ENCODE data around the gene AP1M2. TPM values are rescaled to one million over a fixed set of nuclear protein-coding genes. Genes with fewer than 3 reads are reported as not detected.

The AP1M2 gene
- total RNA-seq, 1 experiment from 2014 or later = 77.9 TPM

DNA sequence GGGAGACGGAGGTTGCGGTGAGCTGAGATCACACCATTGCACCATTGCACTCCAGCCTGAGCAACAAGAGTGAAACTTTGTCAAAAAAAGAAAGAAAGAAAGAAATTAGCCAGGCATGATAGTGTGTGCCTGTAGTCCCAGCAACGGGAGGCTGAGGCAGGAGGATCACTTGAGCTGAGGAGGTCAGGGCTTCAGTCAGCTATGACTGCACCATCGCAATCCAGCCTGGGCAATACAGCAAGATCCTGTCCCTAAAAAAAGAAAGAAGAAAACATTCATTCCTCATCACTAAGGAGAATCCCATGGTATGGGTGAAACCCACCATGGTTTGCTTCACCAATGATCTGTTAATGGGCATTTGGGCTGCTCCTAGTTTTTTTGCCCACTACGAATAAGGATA is 13.0 kb upstream of the AP1M2 start:
- no peak for DNase-seq
- no peak overlapping the region for H3K27ac Mint-ChIP-seq (ENCODE audit: unreplicated experiment)
- CTCF ChIA-PET = interaction anchor here (0.6 kb wide), 1 partner anchor 8 kb away, joined by 3 read pairs; no protein-coding TSS in a partner anchor
- BruUV-seq (replicated peaks) = no TSS peak
- H3K27me3 Mint-ChIP-seq (ENCODE audit: unreplicated experiment) = no peaks in the 10 kb centered on the region
- peaks cover 16% of the 10 kb centered on the region for H3K4me1 Mint-ChIP-seq (ENCODE audit: low read depth, unreplicated experiment)
- no peaks in the 10 kb centered on the region for H3K36me3 Mint-ChIP-seq (ENCODE audit: insufficient read depth, unreplicated experiment)
- H3K4me3 Mint-ChIP-seq (ENCODE audit: low read depth, unreplicated experiment) = no peak overlapping the region
- H3K9me3 Mint-ChIP-seq (ENCODE audit: low read depth, unreplicated experiment) = no peaks in the 10 kb centered on the region
- TF ChIP-seq, protein P1, sequence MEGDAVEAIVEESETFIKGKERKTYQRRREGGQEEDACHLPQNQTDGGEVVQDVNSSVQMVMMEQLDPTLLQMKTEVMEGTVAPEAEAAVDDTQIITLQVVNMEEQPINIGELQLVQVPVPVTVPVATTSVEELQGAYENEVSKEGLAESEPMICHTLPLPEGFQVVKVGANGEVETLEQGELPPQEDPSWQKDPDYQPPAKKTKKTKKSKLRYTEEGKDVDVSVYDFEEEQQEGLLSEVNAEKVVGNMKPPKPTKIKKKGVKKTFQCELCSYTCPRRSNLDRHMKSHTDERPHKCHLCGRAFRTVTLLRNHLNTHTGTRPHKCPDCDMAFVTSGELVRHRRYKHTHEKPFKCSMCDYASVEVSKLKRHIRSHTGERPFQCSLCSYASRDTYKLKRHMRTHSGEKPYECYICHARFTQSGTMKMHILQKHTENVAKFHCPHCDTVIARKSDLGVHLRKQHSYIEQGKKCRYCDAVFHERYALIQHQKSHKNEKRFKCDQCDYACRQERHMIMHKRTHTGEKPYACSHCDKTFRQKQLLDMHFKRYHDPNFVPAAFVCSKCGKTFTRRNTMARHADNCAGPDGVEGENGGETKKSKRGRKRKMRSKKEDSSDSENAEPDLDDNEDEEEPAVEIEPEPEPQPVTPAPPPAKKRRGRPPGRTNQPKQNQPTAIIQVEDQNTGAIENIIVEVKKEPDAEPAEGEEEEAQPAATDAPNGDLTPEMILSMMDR (IDR thresholded peaks at IDR 0.05; ENCODE audit: unreplicated experiment) = no peak
- intact Hi-C loops (cut with micrococcal nuclease; ENCODE audit: unreplicated experiment) = no loop called here

DNA sequence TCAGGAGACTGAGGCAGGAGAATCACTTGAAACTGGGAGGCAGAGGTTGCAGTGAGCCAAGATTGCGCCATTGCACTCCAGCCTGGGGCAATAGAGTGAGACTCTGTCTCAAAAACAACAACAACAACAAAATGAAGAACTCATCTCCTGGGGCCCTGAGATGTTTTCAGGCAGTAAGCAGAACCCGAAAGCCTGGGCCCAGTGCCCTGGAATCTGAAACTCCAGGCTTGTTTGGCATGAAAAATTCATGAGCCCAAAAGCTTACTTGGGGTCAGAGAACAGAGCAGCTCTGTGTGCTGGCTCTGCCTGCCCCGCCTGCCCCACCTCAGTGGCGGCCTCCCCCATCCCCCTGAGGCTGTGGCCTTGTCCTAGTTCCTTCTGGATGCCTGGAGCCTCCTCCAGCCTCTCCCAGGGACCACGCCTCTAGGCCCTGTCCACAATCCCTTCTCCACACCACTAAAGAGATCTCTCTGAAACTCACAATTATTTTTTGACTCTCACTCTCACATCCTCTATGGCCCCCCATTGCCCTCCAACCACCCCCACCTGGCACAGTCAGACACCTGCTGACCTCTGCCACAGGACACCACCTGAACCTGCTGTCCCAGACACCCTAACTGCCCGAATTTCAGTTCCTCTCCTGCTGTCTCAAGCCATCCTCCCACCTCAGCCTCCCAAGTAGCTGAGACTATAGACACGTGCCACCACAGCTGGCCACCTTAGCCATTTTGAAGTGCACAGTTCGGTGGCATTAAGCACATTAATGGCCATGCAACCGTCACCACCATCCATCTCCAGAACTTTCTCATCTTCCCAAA is 6.9 kb upstream of the AP1M2 start:
- Mint-ChIP-seq H3K9me3 (ENCODE audit: low read depth, unreplicated experiment) (no peaks in the 10 kb centered on the region), H3K4me1 (ENCODE audit: low read depth, unreplicated experiment) (no peaks in the 10 kb centered on the region), H3K4me3 (ENCODE audit: low read depth, unreplicated experiment) (no peak overlapping the region), H3K27me3 (ENCODE audit: unreplicated experiment) (no peaks in the 10 kb centered on the region), H3K36me3 (ENCODE audit: insufficient read depth, unreplicated experiment) (no peaks in the 10 kb centered on the region), H3K27ac (ENCODE audit: unreplicated experiment) (no peak overlapping the region)
- no TSS peak for BruUV-seq (replicated peaks)
- TF ChIP-seq, protein P1 (IDR thresholded peaks at IDR 0.05; ENCODE audit: unreplicated experiment) = no peak
- intact Hi-C loops (cut with micrococcal nuclease; ENCODE audit: unreplicated experiment) = no loop called here
- CTCF ChIA-PET = no interaction called here
- no peak for DNase-seq

DNA sequence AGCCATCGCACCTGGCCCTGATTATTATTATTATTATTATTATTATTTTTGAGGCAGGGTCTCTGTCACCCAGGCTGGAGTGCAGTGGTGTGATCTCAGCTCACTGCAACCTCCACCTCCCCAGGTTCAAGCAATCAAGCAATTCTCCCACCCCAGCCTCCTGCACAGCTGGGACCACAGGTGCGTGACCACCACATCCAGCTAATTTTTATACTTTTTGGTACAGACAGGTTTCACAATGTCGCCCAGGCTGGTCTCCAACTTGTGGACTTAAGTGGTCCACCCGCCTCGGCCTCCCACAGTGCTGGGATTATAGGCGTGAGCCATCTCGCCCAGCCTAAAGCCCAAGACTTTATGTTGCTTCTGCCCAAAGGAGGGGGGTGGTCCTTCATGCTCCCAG is 6.0 kb upstream of the AP1M2 start:
- no peaks in the 10 kb centered on the region for H3K9me3 Mint-ChIP-seq (ENCODE audit: low read depth, unreplicated experiment)
- intact Hi-C loops (cut with micrococcal nuclease; ENCODE audit: unreplicated experiment) = no loop called here
- CTCF ChIA-PET = no interaction called here
- H3K36me3 Mint-ChIP-seq (ENCODE audit: insufficient read depth, unreplicated experiment) = no peaks in the 10 kb centered on the region
- H3K27me3 Mint-ChIP-seq (ENCODE audit: unreplicated experiment) = no peaks in the 10 kb centered on the region
- peaks cover 1% of the 10 kb centered on the region for H3K4me1 Mint-ChIP-seq (ENCODE audit: low read depth, unreplicated experiment)
- no peak overlapping the region for H3K27ac Mint-ChIP-seq (ENCODE audit: unreplicated experiment)
- no peak for DNase-seq
- no peak overlapping the region for H3K4me3 Mint-ChIP-seq (ENCODE audit: low read depth, unreplicated experiment)
- no TSS peak for BruUV-seq (replicated peaks)
- TF ChIP-seq, protein P1 (IDR thresholded peaks at IDR 0.05; ENCODE audit: unreplicated experiment) = no peak

DNA sequence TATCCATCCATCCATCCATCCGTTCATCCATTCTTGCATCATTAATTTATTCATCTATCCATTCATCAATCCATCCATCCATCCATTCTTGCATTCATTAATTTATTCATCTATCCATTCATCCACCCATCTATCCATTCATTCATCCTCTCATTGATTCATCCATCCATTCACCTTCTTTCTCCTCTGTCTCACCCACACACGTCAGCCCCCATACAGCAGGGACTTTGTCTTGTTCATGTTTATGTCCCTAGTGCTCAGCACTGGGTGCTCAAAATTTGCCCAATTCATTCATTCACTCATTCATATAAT is 683 bp upstream of the AP1M2 start:
- no peaks in the 10 kb centered on the region for H3K27me3 Mint-ChIP-seq (ENCODE audit: unreplicated experiment)
- H3K4me3 Mint-ChIP-seq (ENCODE audit: low read depth, unreplicated experiment) = peak overlapping the region; percentile 73
- peaks cover 15% of the 10 kb centered on the region for H3K36me3 Mint-ChIP-seq (ENCODE audit: insufficient read depth, unreplicated experiment)
- H3K27ac Mint-ChIP-seq (ENCODE audit: unreplicated experiment) = peak overlapping the region; percentile 73
- H3K9me3 Mint-ChIP-seq (ENCODE audit: low read depth, unreplicated experiment) = peaks cover 5% of the 10 kb centered on the region
- TF ChIP-seq, protein P1 (IDR thresholded peaks at IDR 0.05; ENCODE audit: unreplicated experiment) = no peak
- CTCF ChIA-PET = no interaction called here
- no TSS peak for BruUV-seq (replicated peaks)
- peaks cover 12% of the 10 kb centered on the region for H3K4me1 Mint-ChIP-seq (ENCODE audit: low read depth, unreplicated experiment)
- DNase-seq = no peak
- intact Hi-C loops (cut with micrococcal nuclease; ENCODE audit: unreplicated experiment) = no loop called here

Data from Calu3 (cell line).